Right renal pelvis (tissue), 4 donors: Measurements from ENCODE around the gene ELOVL6. TPM values are rescaled to one million over a fixed set of nuclear protein-coding genes. Genes with fewer than 3 reads are reported as not detected.
A peak's percentile ranks its signal among the peaks of the same experiment; 100 is the strongest.

Source experiments
- DNase-seq, 4 donors: peaks; one replicate each; pipeline ENCODE4 v3.0.0-alpha.2; 2013; ENCODE audit warnings: low read depth in 4 of 4, low spot score in 3 of 4, missing footprints in 1 of 4
- polyA plus RNA-seq, 4 donors: library from polyadenylated mRNA; unstranded; fragments of 120-200 nt; gene quantifications; one replicate each; pipeline ENCODE4 v1.2.1, GENCODE V29; 2013; ENCODE audit not compliant: insufficient read length in 4 of 4

Gene ELOVL6
- polyA plus RNA-seq, 4 donors = 26.2 to 37.9 (median 35.0) TPM

- DNase-seq = no peak
These were observed 193.9 kb downstream of the ELOVL6 start for GRCh38 chr4:110004556-110004955.

- DNase-seq = no peak
These were observed 194.8 kb downstream of the ELOVL6 start for GRCh38 chr4:110003401-110004187.

- no peak for DNase-seq
These were observed 196.1 kb downstream of the ELOVL6 start for GRCh38 chr4:110002326-110002725.

GRCh38 chr4:109999585-109999912 is 198.9 kb downstream of the ELOVL6 start:
- no peak for DNase-seq

GRCh38 chr4:109998867-109999584 is 199.4 kb downstream of the ELOVL6 start:
- peak; percentile 57 to 69 (median 64) for DNase-seq

- DNase-seq = no peak
These were observed 201.9 kb downstream of the ELOVL6 start for GRCh38 chr4:109996526-109996925.
